Measurements from ENCODE around the gene MAP4. TPM values are rescaled to one million over a fixed set of nuclear protein-coding genes. Genes with fewer than 3 reads are reported as not detected.
A peak's percentile ranks its signal among the peaks of the same experiment; 100 is the strongest.

MAP4 gene
- total and polyA plus RNA-seq, 3 experiments from 2014 or later, result 55.7 to 117 (median 114) TPM

DNA sequence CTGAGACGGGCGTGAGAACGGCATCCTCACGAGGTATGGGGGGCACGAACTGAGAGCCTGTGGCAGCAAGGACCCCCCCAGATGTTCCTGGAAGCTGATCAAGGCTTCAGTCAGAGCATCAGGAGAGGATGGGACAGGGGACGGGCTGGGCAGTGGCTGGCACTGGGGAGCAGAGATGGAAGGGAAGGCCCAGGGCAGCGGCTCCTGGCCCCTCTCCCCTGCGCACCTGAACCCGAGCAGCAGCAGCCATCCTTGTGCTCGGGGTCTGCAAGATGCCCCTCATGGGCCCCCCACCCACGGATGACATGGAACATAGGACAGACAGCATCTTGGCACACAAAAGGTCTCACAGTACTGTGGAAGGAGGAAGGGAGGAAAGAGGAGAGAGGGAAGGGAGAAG lies 161.9 kb downstream of the MAP4 start:
- Mint-ChIP-seq H3K36me3 (peaks cover 0 to 84% (median 9%) of the 10 kb centered on the region in 3 donors), H3K4me1 (no peaks in the 10 kb centered on the region), H3K27me3 (no peaks in the 10 kb centered on the region), H3K4me3 (no peak overlapping the region), H3K9me3 (no peaks in the 10 kb centered on the region), H3K27ac (peak overlapping the region in 1 of 8 donors; percentile 72)
- no peaks in the 10 kb centered on the region for H3K27me3 ChIP-seq (ENCODE audit: insufficient read depth, low read length, poor library complexity, severe bottlenecking)
- POLR2A ChIA-PET, result no interaction called here
- no peak overlapping the region for H3K27ac ChIP-seq (ENCODE audit: low read depth, low read length)
- CTCF ChIA-PET, result no interaction called here
- DNase-seq, result no peak
- H3K36me3 ChIP-seq (ENCODE audit: insufficient read depth, low read length), result peaks cover 6% of the 10 kb centered on the region
- H3K4me3 ChIP-seq (ENCODE audit: low read length), result no peak overlapping the region
- no peaks in the 10 kb centered on the region for H3K4me1 ChIP-seq (ENCODE audit: insufficient read depth, low read length)
- no peaks in the 10 kb centered on the region for H3K9me3 ChIP-seq (ENCODE audit: low read length)

GRCh38 chr3:47852604-47853602 lies 163.3 kb downstream of the MAP4 start:
- no peaks in the 10 kb centered on the region for H3K9me3 ChIP-seq (ENCODE audit: low read length)
- POLR2A ChIA-PET, result no interaction called here
- CTCF ChIA-PET, result interaction anchor here (1.0 kb wide), 1 partner anchor 9 kb away, joined by 3 read pairs; no protein-coding TSS in a partner anchor
- H3K36me3 ChIP-seq (ENCODE audit: insufficient read depth, low read length), result peaks cover 12% of the 10 kb centered on the region
- no peak overlapping the region for H3K4me3 ChIP-seq (ENCODE audit: low read length)
- no peaks in the 10 kb centered on the region for H3K9me3 Mint-ChIP-seq
- no peaks in the 10 kb centered on the region for H3K27me3 Mint-ChIP-seq
- no peak overlapping the region for H3K27ac ChIP-seq (ENCODE audit: low read depth, low read length)
- no peaks in the 10 kb centered on the region for H3K4me1 ChIP-seq (ENCODE audit: insufficient read depth, low read length)
- peaks cover 0 to 90% (median 5%) of the 10 kb centered on the region in 3 donors for H3K36me3 Mint-ChIP-seq
- H3K27me3 ChIP-seq (ENCODE audit: insufficient read depth, low read length, poor library complexity, severe bottlenecking), result no peaks in the 10 kb centered on the region
- peak overlapping the region in 1 of 8 donors; percentile 74 for H3K27ac Mint-ChIP-seq
- no peak for DNase-seq
- no peaks in the 10 kb centered on the region for H3K4me1 Mint-ChIP-seq
- H3K4me3 Mint-ChIP-seq, result no peak overlapping the region

- no peak for DNase-seq
- Mint-ChIP-seq H3K9me3 (no peaks in the 10 kb centered on the region), H3K4me1 (no peaks in the 10 kb centered on the region), H3K27me3 (no peaks in the 10 kb centered on the region), H3K36me3 (peaks cover 0 to 93% (median 5%) of the 10 kb centered on the region in 3 donors), H3K4me3 (no peak overlapping the region), H3K27ac (peak overlapping the region in 2 of 8 donors; percentile 66 to 84)
- H3K4me1 ChIP-seq (ENCODE audit: insufficient read depth, low read length), result no peaks in the 10 kb centered on the region
- ChIA-PET CTCF (interaction anchor here (1.0 kb wide), 1 partner anchor 10 kb away, joined by 3 read pairs; no protein-coding TSS in a partner anchor), POLR2A (no interaction called here)
- no peaks in the 10 kb centered on the region for H3K27me3 ChIP-seq (ENCODE audit: insufficient read depth, low read length, poor library complexity, severe bottlenecking)
- H3K36me3 ChIP-seq (ENCODE audit: insufficient read depth, low read length), result peaks cover 19% of the 10 kb centered on the region
- H3K4me3 ChIP-seq (ENCODE audit: low read length), result no peak overlapping the region
- H3K27ac ChIP-seq (ENCODE audit: low read depth, low read length), result no peak overlapping the region
- H3K9me3 ChIP-seq (ENCODE audit: low read length), result no peaks in the 10 kb centered on the region
Measured at GRCh38 chr3:47851888-47852603, 164.2 kb downstream of the MAP4 start.

DNA sequence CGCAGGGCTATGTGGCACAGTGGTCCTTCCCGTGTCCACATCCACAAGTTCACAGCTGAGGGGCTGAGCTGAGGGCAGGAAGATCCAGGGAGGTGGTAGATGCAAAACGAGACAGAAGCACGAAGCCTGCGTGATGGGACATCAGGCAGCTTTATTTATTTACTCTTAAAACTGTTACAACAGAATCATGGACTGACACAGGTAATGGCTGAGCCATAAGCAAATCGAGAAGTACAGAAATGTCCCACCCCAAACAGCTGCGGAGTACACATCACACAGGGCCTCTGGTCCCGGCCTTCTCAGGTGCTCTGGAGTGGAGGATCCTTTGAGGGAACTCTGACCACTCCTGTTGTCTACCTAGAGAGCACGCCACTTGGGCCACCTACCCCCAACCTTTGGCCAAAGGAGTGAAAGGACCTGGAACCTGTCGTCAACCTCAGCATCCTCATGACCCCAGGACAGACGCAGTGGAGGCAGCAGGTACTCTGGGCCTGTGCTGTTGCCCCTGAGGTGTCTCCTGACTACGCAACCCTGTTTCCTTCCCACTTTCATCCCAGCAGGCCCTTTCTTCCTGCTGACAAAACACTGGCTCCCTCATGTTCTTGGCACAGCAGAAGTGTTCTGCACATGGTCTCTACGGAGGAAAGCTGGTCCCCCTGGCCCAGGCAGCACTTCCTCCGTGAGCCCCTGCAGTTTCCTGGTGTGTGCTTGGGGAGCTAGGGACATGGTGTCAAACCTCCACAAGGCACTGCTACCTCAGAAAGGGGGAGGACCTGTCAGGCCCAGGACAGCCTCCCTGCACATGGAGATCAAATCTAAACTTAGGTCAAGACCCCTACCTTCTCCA lies 165.4 kb downstream of the MAP4 start:
- Mint-ChIP-seq H3K36me3 (peaks cover 0 to 93% (median 3%) of the 10 kb centered on the region in 3 donors), H3K27me3 (no peaks in the 10 kb centered on the region), H3K4me1 (no peaks in the 10 kb centered on the region), H3K27ac (peak overlapping the region in 5 of 8 donors; percentile 8 to 77 (median 51)), H3K4me3 (no peak overlapping the region), H3K9me3 (no peaks in the 10 kb centered on the region)
- no peak for DNase-seq
- no peaks in the 10 kb centered on the region for H3K4me1 ChIP-seq (ENCODE audit: insufficient read depth, low read length)
- no peaks in the 10 kb centered on the region for H3K9me3 ChIP-seq (ENCODE audit: low read length)
- H3K4me3 ChIP-seq (ENCODE audit: low read length), result no peak overlapping the region
- no peaks in the 10 kb centered on the region for H3K27me3 ChIP-seq (ENCODE audit: insufficient read depth, low read length, poor library complexity, severe bottlenecking)
- ChIA-PET CTCF (no interaction called here), POLR2A (interaction anchor here (0.6 kb wide), 1 partner anchor 12 kb away, joined by 5 read pairs; no protein-coding TSS in a partner anchor)
- H3K27ac ChIP-seq (ENCODE audit: low read depth, low read length), result no peak overlapping the region
- H3K36me3 ChIP-seq (ENCODE audit: insufficient read depth, low read length), result peaks cover 31% of the 10 kb centered on the region

DNA sequence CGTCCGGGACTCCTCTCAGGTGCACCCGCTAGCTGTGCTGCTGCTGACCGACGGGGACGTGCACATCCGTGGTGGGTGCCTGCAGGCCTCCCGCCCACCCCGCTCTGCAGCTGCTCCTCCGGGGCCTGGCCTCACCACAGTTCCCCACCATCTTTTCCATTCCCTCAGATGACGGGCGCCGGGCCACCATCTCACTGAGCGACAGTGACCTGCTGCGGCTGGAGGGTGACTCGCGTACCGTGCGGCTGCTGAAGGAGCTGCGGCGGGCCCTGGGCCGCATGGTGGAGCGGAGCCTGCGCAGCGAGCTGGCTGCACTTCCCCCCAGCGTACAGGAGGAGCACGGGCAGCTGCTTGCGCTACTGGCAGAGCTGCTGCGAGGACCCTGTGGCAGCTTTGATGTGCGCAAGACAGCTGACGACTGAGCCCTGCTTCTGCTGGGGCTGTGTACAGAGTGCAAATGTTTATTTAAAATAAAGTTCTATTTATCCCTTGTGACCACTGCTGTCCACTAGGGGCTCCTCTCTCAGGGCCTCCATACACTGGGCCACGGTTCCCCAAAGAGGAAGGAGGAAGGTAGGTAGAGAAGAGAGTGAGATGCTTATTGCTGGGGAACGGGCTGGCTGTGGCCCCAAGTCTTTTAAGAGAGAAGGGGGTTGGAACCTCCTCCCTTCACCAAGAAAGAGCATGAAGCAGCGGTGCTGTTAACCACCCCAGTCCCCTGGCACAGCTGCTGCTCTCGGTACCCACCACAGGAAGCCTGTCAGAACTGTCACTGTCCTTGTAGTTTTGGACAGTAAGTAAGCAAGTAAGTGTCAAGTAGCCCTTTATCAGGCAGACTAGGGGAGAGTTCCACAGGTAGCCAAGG lies 166.3 kb downstream of the MAP4 start:
- no peak for DNase-seq
- H3K4me3 ChIP-seq (ENCODE audit: low read length), result no peak overlapping the region
- H3K27ac Mint-ChIP-seq, result peak overlapping the region in 3 of 8 donors; percentile 8 to 47 (median 14)
- peaks cover 0 to 91% (median 3%) of the 10 kb centered on the region in 3 donors for H3K36me3 Mint-ChIP-seq
- no peak overlapping the region for H3K27ac ChIP-seq (ENCODE audit: low read depth, low read length)
- no peaks in the 10 kb centered on the region for H3K27me3 Mint-ChIP-seq
- no peaks in the 10 kb centered on the region for H3K4me1 Mint-ChIP-seq
- H3K9me3 Mint-ChIP-seq, result no peaks in the 10 kb centered on the region
- no peaks in the 10 kb centered on the region for H3K4me1 ChIP-seq (ENCODE audit: insufficient read depth, low read length)
- H3K36me3 ChIP-seq (ENCODE audit: insufficient read depth, low read length), result peaks cover 30% of the 10 kb centered on the region
- H3K9me3 ChIP-seq (ENCODE audit: low read length), result no peaks in the 10 kb centered on the region
- no peaks in the 10 kb centered on the region for H3K27me3 ChIP-seq (ENCODE audit: insufficient read depth, low read length, poor library complexity, severe bottlenecking)
- POLR2A ChIA-PET, result interaction anchor here (0.6 kb wide), 1 partner anchor 12 kb away, joined by 5 read pairs; no protein-coding TSS in a partner anchor
- no peak overlapping the region for H3K4me3 Mint-ChIP-seq
- CTCF ChIA-PET, result no interaction called here

DNA sequence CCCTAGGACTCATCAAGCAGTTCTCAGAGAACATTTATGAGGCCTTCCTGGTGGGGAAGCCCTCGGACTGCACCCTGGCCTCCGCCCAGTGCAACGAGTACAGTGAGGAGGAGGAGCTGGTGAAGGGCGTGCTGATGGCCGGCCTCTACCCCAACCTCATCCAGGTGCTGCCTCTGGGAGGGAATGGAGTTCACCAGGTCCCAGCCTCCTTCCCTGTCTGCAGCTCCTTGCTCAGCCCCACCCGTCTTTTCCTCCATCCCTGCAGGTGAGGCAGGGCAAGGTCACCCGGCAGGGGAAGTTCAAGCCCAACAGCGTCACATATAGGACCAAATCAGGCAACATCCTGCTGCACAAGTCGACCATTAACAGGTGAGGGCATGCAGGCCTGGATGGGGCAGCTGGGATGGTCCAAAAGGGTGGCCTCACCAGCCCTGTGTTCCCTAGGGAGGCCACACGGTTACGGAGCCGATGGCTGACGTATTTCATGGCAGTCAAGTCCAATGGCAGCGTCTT lies 167.0 kb downstream of the MAP4 start:
- POLR2A ChIA-PET, result no interaction called here
- CTCF ChIA-PET, result no interaction called here
- Mint-ChIP-seq H3K4me1 (no peaks in the 10 kb centered on the region), H3K4me3 (no peak overlapping the region), H3K27me3 (no peaks in the 10 kb centered on the region), H3K36me3 (peaks cover 3 to 91% (median 4%) of the 10 kb centered on the region in 3 donors), H3K9me3 (no peaks in the 10 kb centered on the region), H3K27ac (no peak overlapping the region)
- Histone ChIP-seq H3K4me1 (ENCODE audit: insufficient read depth, low read length) (no peaks in the 10 kb centered on the region), H3K27me3 (ENCODE audit: insufficient read depth, low read length, poor library complexity, severe bottlenecking) (no peaks in the 10 kb centered on the region), H3K27ac (ENCODE audit: low read depth, low read length) (no peak overlapping the region), H3K36me3 (ENCODE audit: insufficient read depth, low read length) (peaks cover 36% of the 10 kb centered on the region), H3K4me3 (ENCODE audit: low read length) (no peak overlapping the region), H3K9me3 (ENCODE audit: low read length) (no peaks in the 10 kb centered on the region)
- no peak for DNase-seq

DNA sequence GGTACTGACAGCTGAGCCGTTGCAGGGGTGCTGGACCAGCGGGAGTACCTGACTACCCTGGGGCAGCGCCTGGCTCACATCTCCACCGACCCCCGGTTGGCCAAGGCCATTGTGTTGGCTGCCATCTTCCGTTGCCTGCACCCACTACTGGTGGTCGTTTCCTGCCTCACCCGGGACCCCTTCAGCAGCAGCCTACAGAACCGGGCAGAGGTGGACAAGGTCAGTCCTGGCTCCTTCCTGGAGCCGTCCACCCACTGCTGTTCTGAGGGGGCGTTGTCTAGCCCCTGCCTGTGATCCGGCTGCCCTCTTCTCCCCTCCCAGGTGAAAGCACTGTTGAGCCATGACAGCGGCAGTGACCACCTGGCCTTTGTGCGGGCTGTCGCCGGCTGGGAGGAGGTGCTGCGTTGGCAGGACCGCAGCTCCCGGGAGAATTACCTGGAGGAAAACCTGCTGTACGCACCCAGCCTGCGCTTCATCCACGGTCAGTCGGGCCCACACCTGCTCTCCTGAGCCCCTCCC lies 167.6 kb downstream of the MAP4 start:
- H3K27me3 Mint-ChIP-seq, result no peaks in the 10 kb centered on the region
- ChIA-PET POLR2A (no interaction called here), CTCF (no interaction called here)
- Histone ChIP-seq H3K9me3 (ENCODE audit: low read length) (no peaks in the 10 kb centered on the region), H3K27ac (ENCODE audit: low read depth, low read length) (no peak overlapping the region), H3K36me3 (ENCODE audit: insufficient read depth, low read length) (peaks cover 42% of the 10 kb centered on the region), H3K27me3 (ENCODE audit: insufficient read depth, low read length, poor library complexity, severe bottlenecking) (no peaks in the 10 kb centered on the region), H3K4me3 (ENCODE audit: low read length) (no peak overlapping the region), H3K4me1 (ENCODE audit: insufficient read depth, low read length) (no peaks in the 10 kb centered on the region)
- no peaks in the 10 kb centered on the region for H3K4me1 Mint-ChIP-seq
- H3K36me3 Mint-ChIP-seq, result peaks cover 3 to 91% (median 4%) of the 10 kb centered on the region in 3 donors
- no peaks in the 10 kb centered on the region for H3K9me3 Mint-ChIP-seq
- no peak overlapping the region for H3K4me3 Mint-ChIP-seq
- no peak overlapping the region for H3K27ac Mint-ChIP-seq
- no peak for DNase-seq

All from CD8-positive, alpha-beta memory T cell (primary cell).